Stimulated activated CD4-positive, alpha-beta T cell treated with anti-CD3 and anti-CD28 coated beads, Interleukin-12 subunit alpha, Interleukin-12 subunit beta, amount 100 ng/mL, for 24 hours (primary cell): ENCODE measurements around the gene TNS4.
"Not testable (repeated sequence)": the region's sequence is repeated elsewhere in the genome, so short reads cannot be mapped to it uniquely, and the experiment has no call there.

Experiments used
- DNase-seq, 2 experiments: peaks; one replicate each; pipeline ENCODE4 v3.0.0-alpha.2; 2020; ENCODE audit warnings: low read depth in 2 of 2

The TNS4 gene, protein sequence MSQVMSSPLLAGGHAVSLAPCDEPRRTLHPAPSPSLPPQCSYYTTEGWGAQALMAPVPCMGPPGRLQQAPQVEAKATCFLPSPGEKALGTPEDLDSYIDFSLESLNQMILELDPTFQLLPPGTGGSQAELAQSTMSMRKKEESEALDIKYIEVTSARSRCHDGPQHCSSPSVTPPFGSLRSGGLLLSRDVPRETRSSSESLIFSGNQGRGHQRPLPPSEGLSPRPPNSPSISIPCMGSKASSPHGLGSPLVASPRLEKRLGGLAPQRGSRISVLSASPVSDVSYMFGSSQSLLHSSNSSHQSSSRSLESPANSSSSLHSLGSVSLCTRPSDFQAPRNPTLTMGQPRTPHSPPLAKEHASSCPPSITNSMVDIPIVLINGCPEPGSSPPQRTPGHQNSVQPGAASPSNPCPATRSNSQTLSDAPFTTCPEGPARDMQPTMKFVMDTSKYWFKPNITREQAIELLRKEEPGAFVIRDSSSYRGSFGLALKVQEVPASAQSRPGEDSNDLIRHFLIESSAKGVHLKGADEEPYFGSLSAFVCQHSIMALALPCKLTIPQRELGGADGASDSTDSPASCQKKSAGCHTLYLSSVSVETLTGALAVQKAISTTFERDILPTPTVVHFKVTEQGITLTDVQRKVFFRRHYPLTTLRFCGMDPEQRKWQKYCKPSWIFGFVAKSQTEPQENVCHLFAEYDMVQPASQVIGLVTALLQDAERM

DNA sequence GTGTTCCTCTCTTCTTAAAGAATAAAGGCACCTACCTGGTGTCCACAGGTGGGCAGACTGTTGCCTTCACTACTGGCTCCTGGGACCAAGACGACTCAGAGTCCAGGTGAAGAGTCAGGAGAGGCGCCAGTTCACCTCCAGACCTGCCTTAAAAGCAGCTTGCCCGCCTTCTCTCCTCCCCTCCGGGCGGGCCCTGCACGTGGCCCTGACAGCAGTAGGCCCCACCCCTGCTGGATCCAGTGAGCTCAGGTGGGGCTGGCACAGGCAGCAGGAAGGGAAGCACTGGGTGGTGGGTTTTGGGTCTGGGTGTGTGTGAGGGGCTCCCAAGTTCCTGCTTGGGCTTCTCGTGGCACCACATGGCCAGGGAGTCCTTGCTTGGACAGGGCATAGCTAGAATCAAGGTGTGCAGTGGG is at the start of gene TNS4:
Gene TNS4, minus strand, starts transcription at position 125 of the 413 bp plus-strand sequence. CDS start 5,198 bp downstream, outside the sequence.
- no peak for DNase-seq

DNA sequence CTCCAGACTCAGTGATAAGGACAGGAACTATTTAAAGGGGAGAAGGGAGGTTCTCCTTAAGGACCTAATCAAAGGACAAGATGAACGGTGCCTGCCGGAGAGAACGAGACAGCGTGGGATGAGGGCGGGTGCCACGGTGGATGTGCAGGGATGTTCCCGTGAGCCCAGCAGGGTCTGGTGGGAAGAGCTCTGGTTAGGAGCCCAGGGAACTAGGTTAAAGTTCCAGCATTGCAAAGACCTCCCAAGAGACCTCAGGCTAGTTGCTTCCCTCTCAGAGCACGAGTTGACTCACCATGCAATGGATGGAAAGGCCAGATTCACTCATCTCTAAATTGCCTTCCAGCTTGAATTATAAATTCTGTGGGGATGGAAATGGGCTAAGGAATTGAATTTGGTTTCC is 49.2 kb upstream of the TNS4 start:
- no peak for DNase-seq

DNA sequence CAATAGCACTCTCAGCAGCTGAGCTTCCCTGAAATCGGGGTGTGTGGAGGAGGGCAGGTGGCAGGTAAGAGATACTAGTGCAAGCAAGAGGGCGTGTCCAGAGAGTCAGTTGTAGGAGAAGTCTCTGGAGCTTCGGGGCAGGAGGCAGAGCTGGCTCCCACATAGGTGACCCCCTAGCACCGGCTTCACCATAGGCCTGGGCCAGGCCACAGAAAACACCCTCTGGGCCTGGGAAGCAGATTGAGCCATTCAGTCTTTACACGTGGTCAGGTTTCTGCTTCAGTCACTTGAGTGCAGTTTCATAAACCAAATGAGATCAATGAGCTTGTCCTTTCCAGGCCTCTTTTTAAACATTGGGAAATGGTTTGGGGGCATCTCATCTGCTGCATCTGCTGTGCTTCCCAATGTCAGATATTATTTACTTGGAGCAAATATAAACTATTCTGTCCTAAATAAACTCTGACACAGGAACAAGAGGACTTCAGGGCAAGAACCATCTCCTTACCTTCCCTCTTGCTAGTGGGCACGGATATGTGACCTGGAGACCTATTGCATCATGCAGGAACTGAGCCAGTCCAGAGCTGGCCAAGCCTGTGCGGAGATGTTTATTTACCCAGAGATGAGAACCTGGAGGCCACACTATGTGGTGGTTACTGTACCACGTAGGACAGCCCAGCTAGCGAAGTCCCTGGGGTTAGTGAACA is 47.7 kb upstream of the TNS4 start:
- DNase-seq, result no peak

DNA sequence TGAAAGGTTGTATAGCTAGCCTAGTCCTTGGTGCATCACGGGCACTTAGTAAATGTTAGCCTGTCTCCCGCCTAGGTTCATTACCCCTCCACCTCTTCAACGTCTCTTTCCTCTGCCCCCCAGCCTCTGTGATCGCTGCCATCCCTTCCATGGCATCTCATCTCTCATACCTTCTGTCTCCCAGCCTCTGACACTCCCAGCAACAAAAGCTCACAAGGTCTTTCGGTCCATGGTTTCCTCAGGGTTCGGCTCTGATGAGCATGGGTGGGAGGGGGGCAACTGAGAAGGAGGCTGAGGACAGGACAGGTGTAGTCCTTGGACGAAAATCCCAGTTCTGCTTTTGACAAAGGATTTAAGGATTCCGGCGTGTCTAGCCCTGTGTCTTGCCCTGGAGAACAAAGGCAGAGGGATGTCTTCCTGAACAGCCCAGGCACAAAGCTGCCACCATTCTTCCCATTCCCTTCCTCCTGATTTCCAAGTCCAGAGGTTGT is 47.1 kb upstream of the TNS4 start:
- DNase-seq, result no peak

DNA sequence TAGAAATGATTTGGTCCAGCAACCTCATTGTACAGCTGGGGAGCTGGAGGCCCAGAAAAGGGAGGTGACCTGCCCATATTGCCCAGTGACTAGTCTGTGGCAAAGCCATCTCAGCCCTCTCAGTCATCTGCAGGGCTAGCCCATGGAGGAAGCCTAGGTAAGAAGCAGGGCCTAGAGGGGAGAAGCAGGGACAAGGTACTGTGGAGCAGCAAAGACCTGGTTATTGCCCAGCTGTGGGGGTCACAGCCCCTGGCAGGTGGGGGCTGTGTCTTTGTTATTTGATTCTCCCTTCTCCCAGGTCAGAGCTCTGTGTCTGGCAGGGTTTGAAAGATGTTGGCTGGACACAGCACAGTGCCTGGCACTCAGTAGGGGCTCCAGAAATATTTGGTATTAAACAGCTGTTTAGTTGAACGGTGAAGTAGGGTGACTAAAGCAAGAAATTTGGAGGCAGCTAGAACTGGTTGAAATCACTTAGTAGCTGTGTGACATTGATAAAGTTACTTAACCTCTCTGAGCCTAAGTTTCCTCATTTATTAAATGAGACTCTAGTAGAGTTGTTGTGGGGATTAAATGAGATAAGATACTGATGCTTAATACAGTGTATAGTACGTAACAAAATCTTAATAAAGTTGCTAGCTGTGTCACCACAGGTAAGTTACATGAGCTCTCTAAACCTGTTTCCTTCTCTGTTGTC is 46.5 kb upstream of the TNS4 start:
- DNase-seq, result no peak

DNA sequence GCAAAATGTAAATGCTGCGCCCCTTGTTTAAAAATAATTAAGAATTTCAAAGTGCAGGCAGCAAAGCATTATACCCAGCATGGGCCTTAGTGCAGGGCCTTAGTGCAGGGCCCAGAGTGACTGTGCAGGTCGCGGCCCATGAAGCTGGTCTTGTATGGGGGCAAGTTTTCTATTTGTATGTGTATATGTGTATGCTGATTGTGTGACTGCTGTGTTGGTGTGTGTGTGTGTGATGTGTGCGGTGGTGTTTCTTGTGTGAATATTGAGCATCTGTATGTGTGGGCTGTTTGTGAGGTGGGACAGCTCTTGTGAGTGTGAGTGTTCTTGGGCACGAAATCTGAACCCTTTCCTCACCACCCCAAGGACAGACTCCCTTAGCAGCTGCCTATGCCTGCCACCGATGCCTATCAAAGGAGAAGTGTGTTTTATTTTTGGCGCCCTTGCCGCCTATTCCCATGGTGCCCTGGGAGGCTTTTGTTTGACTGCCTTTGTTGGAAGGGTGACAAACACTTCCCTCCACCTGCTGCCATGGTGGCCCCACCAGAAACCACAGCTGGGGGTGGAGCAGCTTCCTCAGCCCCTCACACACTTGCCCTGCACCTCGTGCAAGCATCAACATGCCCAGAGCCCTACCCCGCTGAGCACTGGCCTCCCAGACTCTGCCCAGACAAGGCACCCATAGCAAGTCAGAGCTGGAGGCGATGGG is 45.8 kb upstream of the TNS4 start:
- DNase-seq, result no peak

DNA sequence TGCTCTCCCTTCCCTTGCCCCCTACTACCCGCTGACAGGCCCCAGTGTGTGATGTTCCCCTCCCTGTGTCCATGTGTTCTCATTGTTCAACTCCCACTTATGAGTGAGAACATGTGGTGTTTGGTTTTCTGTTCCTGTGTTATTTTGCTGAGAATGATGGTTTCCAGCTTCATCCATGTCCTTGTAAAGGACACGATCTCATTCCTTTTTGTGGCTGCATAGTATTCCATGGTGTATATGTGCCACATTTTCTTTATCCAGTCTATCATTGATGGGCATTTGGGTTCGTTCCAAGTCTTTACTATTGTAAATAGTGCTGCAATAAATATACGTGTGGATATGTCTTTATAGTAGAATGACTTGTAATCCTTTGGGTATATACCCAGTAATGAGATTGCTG is 45.1 kb upstream of the TNS4 start:
- not testable (repeated sequence) for DNase-seq

DNA sequence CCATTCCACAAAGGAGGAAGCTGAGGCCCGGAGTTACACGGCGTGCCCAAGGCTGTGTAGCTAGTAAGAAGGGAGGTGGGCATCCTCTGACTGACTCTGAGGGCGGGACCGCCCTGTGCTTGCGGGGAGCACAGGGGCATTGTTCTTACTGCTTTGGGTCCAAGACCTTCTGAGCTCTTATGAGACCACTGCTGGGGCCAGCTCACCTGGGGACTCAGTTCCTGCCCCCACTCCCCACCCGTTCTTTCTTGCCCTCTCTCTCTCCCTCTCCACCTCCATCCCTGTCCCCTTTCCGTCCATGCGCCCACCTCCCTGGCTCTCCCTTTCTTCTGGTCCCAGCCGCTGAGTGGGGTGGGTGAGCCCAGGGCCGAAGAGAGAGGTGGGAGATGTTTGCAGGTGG is 44.2 kb upstream of the TNS4 start:
- no peak for DNase-seq

DNA sequence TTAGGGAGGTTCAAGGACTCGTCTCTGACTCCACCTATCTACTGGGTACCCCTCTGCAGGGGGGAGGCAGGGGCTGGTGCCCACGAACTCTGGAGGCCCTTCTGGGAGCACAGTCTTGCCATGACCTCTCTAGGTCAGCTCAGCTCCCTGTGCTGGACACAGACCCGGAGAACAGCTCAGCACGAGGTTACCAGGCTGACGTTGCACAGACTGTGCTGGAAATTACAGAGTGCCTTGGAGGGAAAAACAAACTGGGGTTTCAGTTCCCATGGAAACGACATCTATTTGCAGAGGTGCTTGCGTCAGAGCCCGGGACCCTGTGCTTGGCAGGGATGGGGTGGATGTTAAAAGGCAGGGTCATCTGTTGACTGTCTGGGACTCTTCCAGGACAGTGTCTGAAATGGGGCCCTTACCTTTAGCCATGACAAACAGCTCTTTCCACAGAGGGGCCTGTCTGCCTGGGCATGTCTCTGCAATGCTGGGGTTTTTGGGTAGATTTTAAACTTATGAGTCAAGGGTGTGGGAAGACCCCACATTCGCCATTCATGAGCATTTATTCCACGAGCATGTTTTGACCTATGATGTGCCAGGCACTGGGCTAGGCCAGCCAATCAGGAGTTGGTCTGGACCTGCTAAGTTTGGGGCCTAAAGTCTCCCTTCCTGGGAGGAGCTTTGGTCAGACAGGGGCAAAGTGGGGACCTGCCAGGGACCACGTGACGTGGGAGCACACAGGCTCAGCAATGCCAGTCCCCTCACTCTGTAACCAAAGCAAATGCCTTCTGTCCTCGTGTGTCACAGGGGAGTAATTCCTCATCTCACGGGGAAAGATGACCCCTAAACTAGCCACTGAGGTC is 41.4 kb upstream of the TNS4 start:
- DNase-seq, result no peak

DNA sequence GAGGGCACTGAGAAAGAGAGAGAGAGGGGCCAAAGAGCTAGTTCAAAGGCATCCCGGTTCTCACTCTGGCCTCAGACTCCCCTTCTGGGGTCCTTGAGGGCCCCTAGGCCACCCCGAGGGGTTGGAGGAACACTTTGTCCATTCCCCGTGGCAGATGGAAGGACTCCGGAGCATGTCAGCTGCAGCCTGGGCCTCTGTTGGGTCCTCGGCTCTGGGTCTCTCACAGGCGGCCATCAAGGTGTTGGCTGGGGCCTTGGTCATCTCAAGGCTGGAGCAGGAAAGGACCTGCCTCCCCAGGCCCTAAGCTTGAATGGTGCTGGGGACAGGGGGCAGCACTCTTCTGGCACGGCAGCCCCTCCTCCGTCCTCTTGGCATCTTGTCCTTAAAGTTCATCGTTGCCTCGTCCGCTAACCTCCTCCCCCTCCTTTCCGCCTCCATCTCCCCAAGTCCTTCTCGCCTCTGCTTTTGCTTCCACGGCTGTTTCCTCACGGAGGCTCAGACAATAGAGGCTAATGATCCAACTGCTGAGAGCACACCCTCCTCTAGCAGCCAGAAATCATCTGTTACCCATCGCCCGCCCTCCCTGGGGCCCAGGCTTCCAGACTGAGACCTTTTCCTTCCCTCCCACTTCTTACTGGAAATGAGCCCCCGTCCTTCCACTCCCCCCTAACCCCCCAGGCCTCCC is 40.6 kb upstream of the TNS4 start:
- no peak for DNase-seq

DNA sequence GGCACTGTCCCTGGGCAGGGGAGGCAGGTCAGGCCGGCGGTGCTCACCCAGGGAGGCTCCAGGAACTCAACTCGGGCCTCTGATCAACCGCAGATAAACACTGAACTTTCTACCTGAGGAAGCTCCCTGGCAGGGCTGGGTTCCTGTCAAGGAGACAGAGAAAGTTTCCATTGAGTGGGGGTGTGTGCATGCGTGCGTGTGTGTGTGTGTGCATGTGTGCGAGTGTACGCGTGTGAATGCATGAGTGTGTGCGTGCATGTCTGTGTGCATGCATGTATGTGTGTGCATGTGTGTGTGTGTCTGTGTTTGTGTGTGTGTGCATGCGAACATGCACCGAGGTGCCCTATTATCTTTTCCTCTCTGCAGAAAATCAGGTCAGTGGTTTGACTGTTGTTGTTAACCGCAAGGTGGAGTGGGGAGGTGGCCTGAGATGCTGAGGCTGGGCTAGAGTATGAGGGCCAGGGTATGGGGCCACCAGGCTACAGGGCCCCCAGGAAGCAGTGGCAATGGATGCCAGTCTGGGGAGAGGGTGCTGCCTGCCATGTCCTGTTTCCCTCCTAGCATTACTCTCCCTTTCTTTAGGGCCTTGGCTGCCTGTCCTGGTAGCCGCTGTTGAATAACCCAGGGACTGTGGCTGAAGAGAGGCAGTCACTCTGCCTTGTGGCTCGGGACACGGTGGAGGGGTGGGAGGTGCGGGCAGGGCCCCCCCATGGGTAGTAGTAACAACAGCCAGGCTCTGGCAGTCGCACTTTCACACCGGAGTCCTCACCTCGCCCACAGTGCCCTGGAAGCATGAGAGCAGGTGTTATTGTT is 39.8 kb upstream of the TNS4 start:
- peak in 1 of 2 experiments; percentile 59 for DNase-seq

DNA sequence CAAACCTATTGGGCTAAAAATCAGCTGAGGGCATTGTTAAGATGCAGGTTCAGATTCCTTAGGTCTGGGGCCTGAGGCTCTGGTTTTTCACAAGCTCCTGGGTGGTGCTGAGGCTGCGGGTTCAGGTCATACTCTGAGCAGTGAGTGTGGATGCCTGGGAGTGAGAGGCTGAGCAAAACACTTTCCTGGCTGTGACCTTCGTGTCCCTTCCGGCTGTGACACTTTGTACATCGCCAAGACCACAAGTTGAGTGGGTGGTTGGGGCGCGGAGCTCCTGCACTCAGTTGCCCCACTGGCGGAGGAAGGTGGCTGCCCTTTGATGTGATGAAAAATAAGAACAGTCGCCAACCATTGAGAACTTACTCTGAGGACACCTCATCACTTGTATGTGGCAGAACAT is 39.0 kb upstream of the TNS4 start:
- peak in 1 of 2 experiments; percentile 50 for DNase-seq

DNA sequence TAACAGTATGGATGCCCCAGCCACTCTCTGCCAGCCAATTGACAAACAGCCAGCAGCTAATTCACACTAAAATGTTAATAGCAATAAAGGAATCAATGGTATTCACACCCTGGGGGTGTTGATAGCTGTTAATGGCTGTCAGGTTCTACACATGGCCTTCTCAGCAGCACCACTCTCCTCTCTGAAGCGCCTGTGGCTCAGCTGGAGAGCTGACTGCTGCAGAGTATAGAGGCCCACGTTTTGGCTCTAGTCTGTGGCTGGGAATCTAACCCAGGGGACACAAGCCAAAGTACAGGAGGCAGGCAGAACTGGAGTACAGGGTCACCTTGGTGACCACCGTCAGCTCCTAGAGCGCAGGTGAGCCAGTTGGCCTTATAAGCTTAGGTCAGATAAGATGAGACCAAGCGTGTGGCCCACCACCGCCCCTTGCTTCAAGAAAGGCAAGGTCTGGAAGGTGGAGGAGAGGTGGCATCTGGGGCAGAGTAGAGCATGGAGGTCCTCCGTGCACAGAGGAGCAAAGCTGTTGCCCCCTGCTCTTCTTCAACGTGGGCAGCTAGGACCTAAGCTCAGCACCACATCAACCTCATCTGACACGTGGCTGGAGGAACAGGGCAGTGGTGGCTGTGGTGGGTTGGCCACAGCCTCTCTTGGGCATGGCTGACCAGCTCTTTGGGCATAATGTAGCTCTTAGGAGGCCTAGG is 38.4 kb upstream of the TNS4 start:
- no peak for DNase-seq

DNA sequence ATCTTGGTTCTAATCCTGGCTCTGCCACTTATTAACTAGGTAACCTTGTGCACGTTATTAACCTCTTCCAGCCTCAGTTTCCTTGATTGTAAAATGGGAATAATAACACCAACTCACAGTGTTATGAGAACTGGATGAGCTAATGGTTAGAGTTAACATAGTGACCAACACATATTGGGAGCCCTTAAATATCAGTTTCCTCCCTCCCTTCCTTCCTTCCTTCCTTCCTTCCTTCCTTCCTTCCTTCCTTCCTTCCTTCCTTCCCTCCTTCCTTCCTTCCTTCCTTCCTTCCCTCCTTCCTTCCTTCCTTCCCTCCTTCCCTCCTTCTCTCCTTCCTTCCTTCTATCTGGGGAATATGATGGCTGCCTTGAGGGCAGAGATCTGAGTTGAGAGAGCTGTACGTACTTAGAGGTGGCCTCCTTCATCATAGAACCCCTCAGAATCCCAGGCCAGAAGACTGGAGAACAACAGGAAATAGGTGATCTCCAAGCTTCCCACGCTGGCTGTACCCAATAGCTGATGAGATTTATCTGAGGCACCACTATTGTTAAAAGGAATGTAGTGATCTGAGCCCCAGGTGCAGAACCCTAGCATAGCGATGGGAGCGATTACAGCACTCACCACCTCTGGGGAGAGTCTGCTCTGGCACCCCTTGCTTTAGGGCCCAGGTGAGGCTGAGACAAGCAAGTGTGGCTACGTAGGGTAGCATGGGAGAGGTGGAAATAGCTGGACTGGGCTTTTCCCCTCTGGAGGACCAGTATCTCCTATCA is 37.7 kb upstream of the TNS4 start:
- no peak for DNase-seq

DNA sequence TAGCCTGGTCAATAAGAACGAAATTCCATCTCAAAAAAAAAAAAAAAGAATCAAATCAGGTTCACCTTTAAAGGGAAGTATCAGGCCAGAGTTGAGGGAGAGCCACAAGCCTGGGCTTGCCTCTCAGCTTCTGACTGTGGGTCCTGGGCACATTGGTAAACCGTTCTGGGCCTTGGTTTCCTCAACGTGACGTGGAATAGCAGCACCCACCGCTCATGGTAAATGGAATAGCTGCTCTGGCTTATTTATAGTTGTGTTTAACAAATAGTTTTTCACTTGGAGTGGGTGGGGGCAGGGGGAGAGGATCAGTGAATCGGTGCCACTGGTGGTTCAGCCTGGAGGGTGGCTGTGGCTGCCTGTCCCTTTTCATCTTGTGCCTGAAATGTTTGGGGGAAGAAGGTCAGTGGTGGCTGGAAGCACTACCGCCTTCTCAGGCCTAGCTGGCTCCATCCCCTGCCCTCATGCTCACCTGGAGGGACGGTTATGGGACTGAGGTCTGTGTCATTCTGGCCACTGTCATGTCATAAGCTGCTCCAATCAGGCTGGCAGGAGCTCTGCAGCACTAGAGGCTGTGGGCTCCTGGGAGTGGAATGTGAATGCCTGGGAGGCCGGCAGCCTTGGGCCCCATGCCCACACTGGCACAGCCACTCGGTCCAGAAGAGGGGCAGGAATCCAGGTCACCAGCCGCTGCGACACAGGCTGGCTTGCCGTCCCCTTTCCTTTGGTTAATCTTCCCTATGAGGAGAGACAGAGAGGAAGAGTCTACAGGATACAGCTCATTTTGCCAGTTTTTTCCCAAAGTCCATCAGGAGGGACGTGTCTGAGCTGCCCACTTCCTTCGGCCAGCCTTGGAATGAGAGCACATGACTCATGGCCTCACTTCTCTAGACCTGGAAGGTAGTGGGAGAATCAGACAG is 36.9 kb upstream of the TNS4 start:
- DNase-seq, result no peak
